ENCODE measurements around the gene MCCD1. TPM values are rescaled to one million over a fixed set of nuclear protein-coding genes. Genes with fewer than 3 reads are reported as not detected.

The MCCD1 gene
- total RNA-seq, 1 donor from 2014 or later = not detected

- DNase-seq (ENCODE audit: low read depth) (no peak), FAIRE-seq (no peak)
- Histone ChIP-seq H3K36me3 (ENCODE audit: control insufficient read depth, insufficient read depth, low read length) (no peaks in the 10 kb centered on the region), H3K4me3 (ENCODE audit: low read depth, low read length) (no peak overlapping the region), H3K27me3 (ENCODE audit: control insufficient read depth, insufficient read depth, low read length) (no peaks in the 10 kb centered on the region)
- no peak for TF ChIP-seq CTCF (IDR thresholded peaks at IDR 0.05; ENCODE audit: insufficient read depth, low read length, severe bottlenecking)
Measured at GRCh38 chr6:31579119-31579505, 50.4 kb downstream of the MCCD1 start.

Other genes with a start within 250 kb of the MCCD1 start
- gene HLA-B, start 171.8 kb upstream of the MCCD1 start, total RNA-seq = 46.9 and 59.5 TPM in 2 replicates
- 47.6 and 51.6 TPM in 2 replicates for gene MICA, start 125.4 kb upstream of the MCCD1 start, total RNA-seq
- gene MICB, start 30.8 kb upstream of the MCCD1 start, total RNA-seq = 2.9 and 3.7 TPM in 2 replicates
- gene DDX39B, start 13.0 kb downstream of the MCCD1 start, total RNA-seq = 335 and 385 TPM in 2 replicates
- 0.26 and 0.51 TPM in 2 replicates for gene ATP6V1G2, start 17.6 kb downstream of the MCCD1 start, total RNA-seq
- 38.9 and 40.0 TPM in 2 replicates for gene NFKBIL1, start 18.6 kb downstream of the MCCD1 start, total RNA-seq
- not detected in 2 replicates for gene LTA, start 43.3 kb downstream of the MCCD1 start, total RNA-seq
- not detected in 2 replicates for gene TNF, start 46.6 kb downstream of the MCCD1 start, total RNA-seq
- not detected in 2 replicates for gene LTB, start 53.5 kb downstream of the MCCD1 start, total RNA-seq
- not detected in 2 replicates for gene LST1, start 57.3 kb downstream of the MCCD1 start, total RNA-seq
- gene NCR3, start 64.0 kb downstream of the MCCD1 start, total RNA-seq = not detected in 2 replicates
- gene AIF1, start 86.3 kb downstream of the MCCD1 start, total RNA-seq = not detected in 2 replicates
- gene PRRC2A, start 91.8 kb downstream of the MCCD1 start, total RNA-seq = 21.1 and 24.7 TPM in 2 replicates
- gene BAG6, start 123.7 kb downstream of the MCCD1 start, total RNA-seq = 71.1 and 84.1 TPM in 2 replicates
- gene APOM, start 126.9 kb downstream of the MCCD1 start, total RNA-seq = 0.26 and 0.53 TPM in 2 replicates
- 28.4 and 30.5 TPM in 2 replicates for gene C6orf47, start 131.8 kb downstream of the MCCD1 start, total RNA-seq
- gene GPANK1, start 136.0 kb downstream of the MCCD1 start, total RNA-seq = 10.0 and 10.2 TPM in 2 replicates
- gene CSNK2B, start 137.1 kb downstream of the MCCD1 start, total RNA-seq = 61.1 and 72.7 TPM in 2 replicates
- gene LY6G5B, start 141.0 kb downstream of the MCCD1 start, total RNA-seq = 1.1 and 2.3 TPM in 2 replicates
- 0.13 TPM in 1 of 2 replicates, not detected in the other for gene LY6G5C, start 152.1 kb downstream of the MCCD1 start, total RNA-seq
- gene ABHD16A, start 174.4 kb downstream of the MCCD1 start, total RNA-seq = 32.9 and 66.2 TPM in 2 replicates
- gene LY6G6F, start 177.9 kb downstream of the MCCD1 start, total RNA-seq = not detected in 2 replicates
- not detected in 2 replicates for gene LY6G6D, start 186.4 kb downstream of the MCCD1 start, total RNA-seq
- gene LY6G6C, start 192.8 kb downstream of the MCCD1 start, total RNA-seq = 0.38 TPM in 1 of 2 replicates, not detected in the other
- under 0.01 TPM in 1 of 2 replicates, not detected in the other for gene MPIG6B, start 194.4 kb downstream of the MCCD1 start, total RNA-seq
- gene DDAH2, start 200.3 kb downstream of the MCCD1 start, total RNA-seq = 14.5 and 19.5 TPM in 2 replicates
- gene CLIC1, start 207.6 kb downstream of the MCCD1 start, total RNA-seq = 480 and 574 TPM in 2 replicates
- gene MSH5, start 211.0 kb downstream of the MCCD1 start, total RNA-seq = 3.4 and 4.0 TPM in 2 replicates
- gene SAPCD1, start 233.7 kb downstream of the MCCD1 start, total RNA-seq = 1.3 TPM in 2 replicates
- gene VWA7, start 248.4 kb downstream of the MCCD1 start, total RNA-seq = 0.26 and 1.4 TPM in 2 replicates

Measured in bronchial epithelial cell (primary cell).